Thyroid gland (tissue), 4 donors: ENCODE results near the gene EYS.

Experiments
- CTCF ChIP-seq, 6 experiments: fragments of 200-600 bp in 3 of 6; fragments of 450-650 bp in 3 of 6; sonication (generic) in 3 of 6; IDR thresholded peaks; one replicate each; pipeline ENCODE4 v1.5.1; 2016 to 2019; ENCODE audit warnings: antibody characterized with exemption in 6 of 6, mild to moderate bottlenecking in 2 of 6, inconsistent platforms in 1 of 6, moderate library complexity in 1 of 6
- POLR2A ChIP-seq, 2 donors: fragments of 450-650 bp; IDR thresholded peaks; one replicate each; pipeline ENCODE4 v1.6.1; 2017; ENCODE audit warnings: antibody characterized with exemption in 2 of 2, mild to moderate bottlenecking in 2 of 2, moderate library complexity in 1 of 2

- no peak for TF ChIP-seq CTCF (IDR thresholded peaks at IDR 0.05)
- no peak for TF ChIP-seq POLR2A (IDR thresholded peaks at IDR 0.05)
Measured at GRCh38 chr6:64143101-64143500, 1563.9 kb downstream of the EYS start.
